WERI-Rb-1 (cell line): ENCODE data around the gene DDRGK1.
A peak's percentile ranks its signal among the peaks of the same experiment; 100 is the strongest.

ENCODE experiments used
- DNase-seq: peaks from one replicate; pipeline ENCODE4 v3.0.0-alpha.2; 2020
- H3K27ac ChIP-seq: fragments of 250-450 bp; sonication (Bioruptor Pico); 2 replicates; pipeline ENCODE4 v1.5.1; 2020; ENCODE audit warnings: mild to moderate bottlenecking, moderate library complexity
- H3K27me3 ChIP-seq: fragments of 250-450 bp; sonication (Bioruptor Pico); 2 replicates; pipeline ENCODE4 v1.5.1; 2021; ENCODE audit warnings: mild to moderate bottlenecking, low read depth, moderate library complexity; ENCODE audit not compliant: insufficient read depth, severe bottlenecking
- H3K36me3 ChIP-seq: fragments of 250-450 bp; sonication (Bioruptor Pico); 2 replicates; pipeline ENCODE4 v1.5.1; 2020; ENCODE audit warnings: mild to moderate bottlenecking, moderate library complexity
- H3K4me3 ChIP-seq: 2 replicates; pipeline ENCODE4 v1.5.1; 2011; ENCODE audit warnings: low read depth, mild to moderate bottlenecking, control low read depth, low read length
- H3K9me3 ChIP-seq: fragments of 250-450 bp; sonication (Bioruptor Pico); 2 replicates; pipeline ENCODE4 v1.5.1; 2021; ENCODE audit warnings: mild to moderate bottlenecking, moderate library complexity; ENCODE audit not compliant: severe bottlenecking
- TF ChIP-seq, protein P1 (sequence below): IDR thresholded peaks from 2 replicates; pipeline ENCODE4 v1.5.1; 2011; ENCODE audit warnings: low read depth, mild to moderate bottlenecking, control low read depth, inconsistent platforms, low read length

DDRGK1 gene

GRCh38 chr20:3242172-3242692 lies 37.8 kb upstream of the DDRGK1 start:
- peaks cover 12% of the 10 kb centered on the region for H3K27me3 ChIP-seq
- H3K27ac ChIP-seq: no peak overlapping the region
- no peaks in the 10 kb centered on the region for H3K36me3 ChIP-seq
- no peak overlapping the region for H3K4me3 ChIP-seq
- DNase-seq: no peak
- peaks cover 4% of the 10 kb centered on the region for H3K9me3 ChIP-seq
- TF ChIP-seq, protein P1, sequence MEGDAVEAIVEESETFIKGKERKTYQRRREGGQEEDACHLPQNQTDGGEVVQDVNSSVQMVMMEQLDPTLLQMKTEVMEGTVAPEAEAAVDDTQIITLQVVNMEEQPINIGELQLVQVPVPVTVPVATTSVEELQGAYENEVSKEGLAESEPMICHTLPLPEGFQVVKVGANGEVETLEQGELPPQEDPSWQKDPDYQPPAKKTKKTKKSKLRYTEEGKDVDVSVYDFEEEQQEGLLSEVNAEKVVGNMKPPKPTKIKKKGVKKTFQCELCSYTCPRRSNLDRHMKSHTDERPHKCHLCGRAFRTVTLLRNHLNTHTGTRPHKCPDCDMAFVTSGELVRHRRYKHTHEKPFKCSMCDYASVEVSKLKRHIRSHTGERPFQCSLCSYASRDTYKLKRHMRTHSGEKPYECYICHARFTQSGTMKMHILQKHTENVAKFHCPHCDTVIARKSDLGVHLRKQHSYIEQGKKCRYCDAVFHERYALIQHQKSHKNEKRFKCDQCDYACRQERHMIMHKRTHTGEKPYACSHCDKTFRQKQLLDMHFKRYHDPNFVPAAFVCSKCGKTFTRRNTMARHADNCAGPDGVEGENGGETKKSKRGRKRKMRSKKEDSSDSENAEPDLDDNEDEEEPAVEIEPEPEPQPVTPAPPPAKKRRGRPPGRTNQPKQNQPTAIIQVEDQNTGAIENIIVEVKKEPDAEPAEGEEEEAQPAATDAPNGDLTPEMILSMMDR: no peak

DNA sequence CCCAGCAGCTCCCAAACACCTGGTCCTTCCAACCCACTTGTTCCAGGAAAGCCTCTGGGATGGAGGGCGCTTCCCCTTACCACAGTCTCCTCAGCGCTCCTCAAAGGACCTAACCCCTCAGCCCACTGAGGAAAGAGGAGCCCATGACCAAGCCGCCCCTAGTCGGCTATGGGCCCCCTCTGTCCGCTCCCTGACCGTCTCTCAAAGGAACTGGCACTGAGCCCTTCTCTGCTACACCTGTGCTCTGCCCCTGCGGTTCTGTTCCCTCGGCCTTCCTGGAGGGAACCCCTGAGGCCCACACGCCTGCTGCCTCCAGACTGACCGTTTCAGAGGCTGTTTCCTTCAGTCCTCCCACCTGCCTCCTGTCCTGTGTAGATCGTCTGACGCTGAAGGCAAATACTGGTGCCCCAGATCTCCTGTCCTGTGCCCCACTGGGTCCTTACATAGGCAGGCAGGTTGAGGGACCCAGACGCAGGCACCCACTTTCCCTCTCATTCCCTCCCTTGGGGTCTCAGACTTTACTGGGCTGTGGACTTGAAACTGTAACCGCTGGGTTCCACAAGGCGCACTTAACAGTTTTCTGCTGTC lies 36.4 kb upstream of the DDRGK1 start:
- Histone ChIP-seq H3K9me3 (peaks cover 4% of the 10 kb centered on the region), H3K4me3 (no peak overlapping the region), H3K27ac (no peak overlapping the region), H3K36me3 (no peaks in the 10 kb centered on the region), H3K27me3 (peaks cover 12% of the 10 kb centered on the region)
- no peak for DNase-seq
- TF ChIP-seq, protein P1: no peak

GRCh38 chr20:3239867-3240775 lies 35.6 kb upstream of the DDRGK1 start:
- H3K27me3 ChIP-seq: peaks cover 12% of the 10 kb centered on the region

DNA sequence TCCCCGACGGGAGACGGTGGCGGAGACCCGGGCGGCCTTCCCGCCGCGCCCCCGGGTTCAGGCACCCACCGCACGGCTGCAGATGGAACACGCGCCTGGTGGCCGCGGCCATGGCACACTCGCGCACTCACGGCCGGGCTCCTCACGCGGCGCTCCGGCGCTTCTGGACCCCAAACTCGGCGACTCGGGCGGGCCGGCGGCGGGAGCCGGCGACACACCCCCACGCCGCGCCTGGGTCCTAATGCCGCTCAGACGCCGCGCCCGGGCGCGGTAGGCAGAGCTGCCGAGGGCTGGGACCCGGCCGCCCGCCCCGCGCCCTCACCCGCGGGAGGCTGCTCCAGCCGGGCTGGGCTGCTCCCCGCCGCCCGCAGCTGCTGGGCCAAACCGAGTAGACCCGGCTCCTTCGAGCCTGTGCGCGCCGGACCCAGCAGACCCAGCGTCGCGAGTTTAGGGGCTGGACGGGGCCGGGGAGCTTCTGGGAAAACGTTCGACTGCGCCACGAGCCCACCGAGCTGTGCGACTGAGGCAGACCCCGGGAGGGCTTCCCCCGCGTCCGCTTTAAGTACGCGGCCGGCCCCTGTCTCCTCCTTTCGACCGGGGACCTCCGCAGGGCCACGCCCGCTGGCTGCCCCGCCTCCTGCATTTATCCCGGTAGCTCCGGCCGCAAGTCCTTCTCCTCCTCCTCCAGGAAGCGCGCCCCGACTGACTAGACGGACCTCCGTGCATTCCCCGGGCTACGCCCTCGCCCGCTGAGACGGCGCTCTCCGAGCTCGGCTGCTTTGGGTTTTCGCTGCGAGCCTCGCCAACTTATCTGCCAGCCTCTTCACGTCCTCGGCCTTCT lies 34.8 kb upstream of the DDRGK1 start, which contains the start of gene SLC4A11:
Gene SLC4A11, minus strand, starts transcription at position 165 of the 841 bp plus-strand sequence. Its CDS starts 53 bp downstream, at position 112.
- H3K4me3 ChIP-seq: peak within 1 kb of the TSS; percentile 59
- peak; percentile 60 for DNase-seq
- H3K9me3 ChIP-seq: peaks cover 4% of the 10 kb centered on the region
- H3K36me3 ChIP-seq: no peaks in the 10 kb centered on the region
- H3K27me3 ChIP-seq: peaks cover 12% of the 10 kb centered on the region
- no peak within 1 kb of the TSS for H3K27ac ChIP-seq
- TF ChIP-seq, protein P1: no peak

More at GRCh38 chr20:3239867-3240775, 35.6 kb upstream of the DDRGK1 start:
- TF ChIP-seq, protein P1: no peak
- Histone ChIP-seq H3K4me3 (peak overlapping the region; percentile 59), H3K9me3 (peaks cover 4% of the 10 kb centered on the region), H3K27ac (no peak overlapping the region), H3K36me3 (no peaks in the 10 kb centered on the region)
- DNase-seq: no peak

- no peak for DNase-seq
- H3K36me3 ChIP-seq: no peaks in the 10 kb centered on the region
- H3K9me3 ChIP-seq: peaks cover 4% of the 10 kb centered on the region
- TF ChIP-seq, protein P1: no peak
- peaks cover 12% of the 10 kb centered on the region for H3K27me3 ChIP-seq
- no peak overlapping the region for H3K27ac ChIP-seq
- H3K4me3 ChIP-seq: peak overlapping the region; percentile 59
Observed at GRCh38 chr20:3238616-3239025, 34.1 kb upstream of the DDRGK1 start.
